Skeletal muscle tissue (tissue), 4 donors: ENCODE results near the gene TMEM47. TPM values are rescaled to one million over a fixed set of nuclear protein-coding genes. Genes with fewer than 3 reads are reported as not detected.

Source experiments
- H3K27ac ChIP-seq: one replicate; pipeline ENCODE4 v1.7.0; 2013; ENCODE audit warnings: mild to moderate bottlenecking, low read depth, low read length, inconsistent platforms
- H3K27me3 ChIP-seq, 3 donors: one replicate each; pipeline ENCODE4 v1.7.0; 2013; ENCODE audit warnings: low read length in 3 of 3; ENCODE audit not compliant: control insufficient read depth in 3 of 3, insufficient read depth in 3 of 3
- H3K36me3 ChIP-seq, 3 donors: one replicate each; pipeline ENCODE4 v1.7.0; 2013; ENCODE audit warnings: low read length in 3 of 3; ENCODE audit not compliant: control insufficient read depth in 3 of 3, insufficient read depth in 3 of 3
- H3K4me1 ChIP-seq, 3 donors: one replicate each; pipeline ENCODE4 v1.7.0; 2013; ENCODE audit warnings: low read length in 3 of 3, mild to moderate bottlenecking in 3 of 3; ENCODE audit not compliant: control insufficient read depth in 3 of 3, insufficient read depth in 3 of 3
- H3K4me3 ChIP-seq, 3 donors: one replicate each; pipeline ENCODE4 v1.7.0; 2013; ENCODE audit warnings: low read length in 3 of 3
- H3K9ac ChIP-seq, 3 donors: one replicate each; pipeline ENCODE4 v1.7.0; 2013; ENCODE audit warnings: low read length in 3 of 3, mild to moderate bottlenecking in 3 of 3, moderate library complexity in 2 of 3, low read depth in 1 of 3
- H3K9me3 ChIP-seq, 3 donors: one replicate each; pipeline ENCODE4 v1.7.0; 2013; ENCODE audit warnings: low read length in 3 of 3; ENCODE audit not compliant: control insufficient read depth in 3 of 3
- total RNA-seq: library from RNA; depleted of rRNA; stranded (reverse); fragments of >200 nt; gene quantifications from one replicate; pipeline ENCODE4 v1.2.3, GENCODE V29; 2014
- donor health status: Osteomylitis.

Gene TMEM47
- total RNA-seq: 54.8 TPM

DNA sequence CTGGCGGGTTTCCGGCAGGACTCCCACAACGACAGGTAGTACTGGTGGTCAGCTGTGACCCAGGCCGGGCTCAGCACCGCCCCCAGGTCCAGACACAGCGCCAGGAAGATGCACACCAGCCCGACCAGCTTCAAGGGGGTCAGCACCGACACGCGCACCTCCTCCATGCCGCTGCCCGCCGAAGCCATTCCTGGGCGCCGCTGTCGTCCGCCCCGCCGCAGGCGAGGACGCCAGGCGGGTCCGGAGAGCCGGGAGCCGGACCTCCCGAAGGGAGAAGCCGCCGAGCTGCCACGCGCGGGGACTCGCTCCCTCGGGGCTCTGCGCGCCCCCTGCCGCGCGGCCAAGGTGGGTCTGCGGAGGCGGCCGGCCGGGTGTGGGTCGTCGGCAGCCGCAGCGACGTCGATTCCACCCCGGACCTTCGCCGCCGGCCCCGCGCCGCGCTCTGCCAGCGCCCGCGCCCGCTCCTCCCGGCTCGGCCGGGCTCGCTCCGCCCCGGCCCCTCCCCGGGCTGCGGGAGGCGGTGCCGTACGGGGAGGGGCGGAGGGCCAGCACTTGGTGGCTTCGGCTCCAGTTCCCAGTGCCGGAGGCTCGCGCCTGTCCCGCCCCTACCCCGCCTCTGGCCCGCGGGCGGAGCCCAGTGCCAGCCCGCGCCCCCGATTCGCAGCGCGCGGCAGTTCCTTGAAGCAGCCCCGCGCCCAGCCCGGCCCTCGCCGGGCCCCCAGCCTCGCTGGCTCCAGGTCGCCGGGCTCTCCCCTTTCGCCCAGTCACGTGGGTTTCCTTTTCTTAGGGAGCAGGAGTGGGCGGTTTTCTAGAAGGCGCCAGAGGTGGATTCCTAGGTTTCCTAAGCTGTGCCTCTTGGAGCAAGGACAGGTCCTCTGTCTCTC lies at the start of gene TMEM47:
TSS of gene TMEM47 (minus strand) at position 444 of the 884 bp plus-strand sequence. CDS start at position 188, 256 bp downstream.
- H3K4me3 ChIP-seq: peak within 1 kb of the TSS; percentile 76 to 80 (median 77)
- peaks cover 0 to 6% (median 0%) of the 10 kb centered on the region in 3 donors for H3K4me1 ChIP-seq
- H3K9me3 ChIP-seq: no peaks in the 10 kb centered on the region
- H3K27ac ChIP-seq: peak within 1 kb of the TSS; percentile 74
- no peaks in the 10 kb centered on the region for H3K27me3 ChIP-seq
- no peaks in the 10 kb centered on the region for H3K36me3 ChIP-seq
- peak within 1 kb of the TSS; percentile 72 to 79 (median 75) for H3K9ac ChIP-seq

DNA sequence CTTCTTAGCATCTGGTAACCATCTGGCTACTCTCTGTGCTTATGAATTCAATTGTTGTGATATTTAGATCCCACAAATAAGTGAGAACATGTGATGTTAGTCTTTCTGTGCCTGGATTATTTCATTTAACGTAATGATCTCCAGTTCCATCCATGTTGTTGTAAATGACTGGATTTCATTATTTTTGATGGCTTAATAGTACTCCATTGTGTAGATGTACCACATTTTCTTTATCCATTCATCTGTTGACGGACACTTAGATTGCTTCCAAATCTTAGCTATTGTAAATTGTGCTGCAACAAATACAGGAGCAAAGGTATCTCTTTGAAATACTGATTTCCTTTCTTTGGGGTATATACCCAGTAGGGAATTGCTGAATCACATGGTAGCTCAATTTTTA lies 30.0 kb upstream of the TMEM47 start:
- Histone ChIP-seq H3K9ac (no peak overlapping the region), H3K36me3 (no peaks in the 10 kb centered on the region), H3K9me3 (peaks cover 0 to 2% (median 0%) of the 10 kb centered on the region in 3 donors), H3K4me1 (no peaks in the 10 kb centered on the region), H3K27me3 (no peaks in the 10 kb centered on the region), H3K4me3 (no peak overlapping the region), H3K27ac (no peak overlapping the region)

DNA sequence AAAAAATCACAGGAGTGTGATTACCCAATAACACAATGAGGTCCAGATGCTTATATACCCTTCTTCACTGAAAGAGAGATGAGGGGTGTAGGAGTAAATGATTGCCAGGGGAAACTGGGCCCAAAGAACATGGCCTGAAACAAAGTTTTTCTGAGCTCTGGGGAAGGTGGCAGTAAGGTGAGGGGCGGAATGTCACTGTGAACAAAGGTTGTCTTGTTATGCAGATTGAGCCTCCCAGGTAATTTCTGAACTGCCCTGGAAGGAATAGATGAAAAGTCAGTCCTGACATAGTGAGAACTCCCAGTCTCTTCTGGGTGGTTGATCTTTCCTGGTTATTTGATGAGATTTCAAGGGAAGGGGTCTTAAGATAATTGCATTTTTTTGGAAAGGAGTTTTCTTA lies 2.5 kb upstream of the TMEM47 start:
- Histone ChIP-seq H3K9ac (no peak overlapping the region), H3K4me3 (no peak overlapping the region), H3K4me1 (no peaks in the 10 kb centered on the region), H3K27ac (no peak overlapping the region), H3K9me3 (no peaks in the 10 kb centered on the region), H3K27me3 (no peaks in the 10 kb centered on the region), H3K36me3 (no peaks in the 10 kb centered on the region)

DNA sequence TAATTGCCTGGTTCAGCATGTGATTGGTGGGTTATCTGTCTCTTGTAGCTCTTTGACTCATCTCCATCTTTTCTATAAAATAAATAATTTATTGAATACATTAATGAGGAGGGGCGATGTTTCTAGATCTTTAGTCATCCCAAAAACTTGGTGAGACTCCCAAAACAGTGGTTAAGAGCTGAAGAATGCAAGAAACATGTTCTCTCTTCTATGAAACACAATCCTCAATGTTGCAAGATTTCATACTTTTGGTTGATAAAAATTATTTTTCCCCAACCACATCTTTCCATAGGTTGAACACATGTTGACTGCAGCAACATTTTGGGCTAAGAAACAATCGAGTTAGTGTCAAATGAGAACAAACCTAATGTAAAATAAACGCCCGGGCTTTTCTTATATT lies 1.2 kb upstream of the TMEM47 start:
- Histone ChIP-seq H3K36me3 (no peaks in the 10 kb centered on the region), H3K27me3 (no peaks in the 10 kb centered on the region), H3K9ac (no peak overlapping the region), H3K4me3 (no peak overlapping the region), H3K4me1 (no peaks in the 10 kb centered on the region), H3K9me3 (no peaks in the 10 kb centered on the region), H3K27ac (no peak overlapping the region)

DNA sequence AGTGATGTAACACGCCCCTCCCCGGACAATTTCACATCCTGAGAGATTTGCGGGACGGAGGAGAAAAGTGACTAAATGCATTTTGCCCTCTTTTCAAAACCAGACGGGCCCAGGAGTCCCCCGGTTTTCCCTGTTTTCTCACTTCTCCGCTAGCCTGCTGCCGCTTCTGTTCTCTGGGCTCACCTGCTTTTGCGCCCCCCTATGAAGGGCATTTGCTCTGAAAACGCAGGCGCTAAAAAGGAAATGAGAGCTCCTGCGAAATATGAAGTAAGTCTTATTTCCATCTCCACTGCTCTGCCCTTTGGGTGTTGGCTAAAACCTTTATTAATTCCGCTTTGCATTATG lies 613 bp upstream of the TMEM47 start:
- Histone ChIP-seq H3K9me3 (no peaks in the 10 kb centered on the region), H3K9ac (peak overlapping the region; percentile 51 to 79 (median 60)), H3K4me3 (peak overlapping the region; percentile 50 to 67 (median 63)), H3K36me3 (no peaks in the 10 kb centered on the region), H3K27ac (peak overlapping the region; percentile 74), H3K4me1 (peaks cover 0 to 3% (median 0%) of the 10 kb centered on the region in 3 donors), H3K27me3 (no peaks in the 10 kb centered on the region)

DNA sequence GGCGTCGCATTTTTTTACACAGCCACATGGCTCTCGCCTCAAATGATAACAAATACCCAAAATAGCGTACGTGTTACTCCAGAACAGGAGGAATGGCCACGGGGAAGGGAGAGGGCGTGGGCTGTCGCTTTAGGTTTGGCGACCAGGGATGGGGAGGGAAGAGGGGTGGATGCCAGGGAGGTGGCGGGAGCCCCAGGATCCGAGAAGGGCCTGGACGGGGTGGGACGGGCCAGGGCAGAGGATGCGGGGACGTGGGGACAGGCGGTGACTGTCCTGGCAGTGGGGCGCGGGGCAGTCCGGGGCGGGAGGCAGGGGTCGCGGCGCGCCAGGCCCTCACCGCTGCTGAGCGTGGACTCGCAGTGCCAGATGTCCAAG lies 631 bp downstream of the TMEM47 start:
- Histone ChIP-seq H3K4me3 (peak overlapping the region; percentile 76 to 80 (median 77)), H3K9ac (peak overlapping the region; percentile 72 to 79 (median 75)), H3K4me1 (peaks cover 0 to 8% (median 2%) of the 10 kb centered on the region in 3 donors), H3K9me3 (no peaks in the 10 kb centered on the region), H3K36me3 (no peaks in the 10 kb centered on the region), H3K27me3 (no peaks in the 10 kb centered on the region), H3K27ac (peak overlapping the region; percentile 74)

DNA sequence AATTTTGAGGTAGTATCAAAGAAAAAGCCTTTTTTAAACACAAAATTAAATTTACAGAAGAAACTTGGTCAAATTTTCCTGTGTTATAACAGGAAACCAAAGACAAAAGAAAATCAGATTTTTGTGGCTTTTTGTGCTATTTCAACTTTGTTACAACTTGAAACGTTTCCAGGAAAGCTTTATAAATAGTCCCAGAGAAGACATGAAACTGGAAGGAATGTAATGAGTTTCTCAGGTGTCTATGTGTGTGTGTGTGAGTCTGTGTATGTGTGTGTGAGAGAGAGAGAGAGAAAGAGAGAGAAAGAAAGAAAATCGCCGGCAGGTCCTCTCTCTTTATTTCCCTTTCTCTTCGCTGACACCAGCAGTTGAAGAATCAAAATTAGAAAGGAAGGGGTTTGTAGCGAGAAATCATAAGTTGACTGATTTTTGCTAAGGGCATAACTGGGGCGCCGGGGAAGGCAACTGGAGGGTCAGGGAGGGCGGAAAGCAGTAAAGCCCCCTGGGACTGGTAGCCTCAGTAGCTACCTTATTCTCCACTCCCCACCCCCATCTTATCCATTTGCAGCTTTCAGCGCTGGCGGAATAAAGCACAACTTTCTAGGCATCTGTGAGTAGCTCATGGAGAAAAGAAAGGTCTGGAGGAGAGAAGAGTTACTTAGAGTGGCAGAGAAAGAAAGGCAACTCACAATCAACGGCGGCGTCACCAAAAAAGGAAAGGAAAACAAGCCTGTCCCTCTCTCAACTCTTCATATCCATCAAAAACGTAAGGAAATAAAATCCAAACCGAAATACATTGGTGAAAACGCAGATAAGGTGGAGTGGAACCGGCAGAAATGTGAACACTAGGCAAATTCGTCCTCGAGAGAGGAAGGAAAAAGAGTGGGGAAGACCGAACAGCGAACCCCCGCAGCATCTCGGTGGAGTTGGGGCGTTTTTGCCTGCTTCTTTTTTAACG lies 1.3 kb downstream of the TMEM47 start:
- H3K9ac ChIP-seq: peak overlapping the region; percentile 72 to 79 (median 75)
- H3K36me3 ChIP-seq: no peaks in the 10 kb centered on the region
- H3K9me3 ChIP-seq: no peaks in the 10 kb centered on the region
- peak overlapping the region; percentile 74 for H3K27ac ChIP-seq
- peak overlapping the region; percentile 76 to 80 (median 77) for H3K4me3 ChIP-seq
- H3K27me3 ChIP-seq: no peaks in the 10 kb centered on the region
- peaks cover 4 to 11% (median 6%) of the 10 kb centered on the region in 3 donors for H3K4me1 ChIP-seq

DNA sequence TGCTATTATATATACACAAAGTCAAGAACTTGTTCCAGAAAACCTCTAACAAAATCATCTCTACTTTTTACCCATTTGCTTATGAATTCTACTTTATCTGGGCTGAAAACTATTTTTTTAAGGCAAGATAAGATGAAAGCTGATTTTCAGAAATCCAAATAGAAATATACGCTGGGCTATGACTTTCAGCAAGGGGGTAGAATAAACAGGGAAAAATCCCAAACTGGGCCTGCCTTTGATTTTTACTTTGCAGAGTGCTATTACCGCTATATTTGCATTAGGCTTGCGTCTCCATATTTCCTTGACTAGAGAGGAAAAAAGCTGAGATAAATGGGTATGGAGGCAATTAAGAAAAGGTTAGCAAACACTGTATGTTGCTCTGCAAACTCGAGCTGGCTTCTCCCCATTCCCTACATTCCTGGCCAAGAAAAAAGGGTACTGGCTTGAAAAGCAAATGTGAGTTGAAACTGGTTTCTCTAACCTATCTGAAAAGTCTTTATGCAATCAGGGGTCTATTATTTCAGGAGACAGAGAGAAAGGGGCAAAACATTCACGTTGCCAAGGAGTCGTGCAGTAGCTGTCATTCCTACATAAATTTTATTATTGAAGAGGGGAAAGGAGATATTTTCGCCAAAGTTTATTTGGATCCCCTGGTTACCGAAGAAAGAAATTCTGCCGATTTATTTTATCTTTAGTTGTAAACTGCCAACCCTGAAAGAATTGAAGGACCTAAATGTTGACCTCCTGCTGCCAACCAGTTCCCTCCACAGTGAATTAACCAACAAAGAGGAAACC lies 2.2 kb downstream of the TMEM47 start:
- H3K27me3 ChIP-seq: no peaks in the 10 kb centered on the region
- H3K4me3 ChIP-seq: peak overlapping the region; percentile 64 to 80 (median 77)
- H3K27ac ChIP-seq: peak overlapping the region; percentile 74
- H3K9ac ChIP-seq: peak overlapping the region; percentile 72 to 79 (median 75)
- no peaks in the 10 kb centered on the region for H3K36me3 ChIP-seq
- H3K4me1 ChIP-seq: peaks cover 4 to 11% (median 6%) of the 10 kb centered on the region in 3 donors
- no peaks in the 10 kb centered on the region for H3K9me3 ChIP-seq

DNA sequence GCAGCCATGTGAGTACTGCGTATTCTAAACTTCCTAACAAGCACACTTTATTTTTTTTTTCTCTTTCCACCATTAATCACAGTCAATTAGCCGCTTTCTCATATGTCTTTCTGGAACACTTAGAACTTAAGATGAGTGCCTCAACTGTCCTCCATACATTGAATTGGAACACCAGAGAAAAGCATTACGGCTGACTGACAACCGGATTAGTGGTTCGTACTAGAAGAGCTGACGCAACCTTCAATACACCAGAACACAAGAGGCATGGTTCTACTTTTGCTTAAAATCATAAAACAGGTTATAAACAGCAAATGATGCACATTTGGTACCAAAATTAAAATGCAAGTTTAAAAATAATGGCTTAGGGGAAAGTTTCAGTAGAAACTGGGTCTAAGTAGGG lies 3.3 kb downstream of the TMEM47 start:
- H3K36me3 ChIP-seq: no peaks in the 10 kb centered on the region
- H3K9me3 ChIP-seq: no peaks in the 10 kb centered on the region
- H3K4me3 ChIP-seq: peak overlapping the region; percentile 47 to 80 (median 64)
- H3K9ac ChIP-seq: peak overlapping the region; percentile 57 to 79 (median 75)
- H3K27ac ChIP-seq: peak overlapping the region; percentile 74
- H3K4me1 ChIP-seq: peaks cover 4 to 11% (median 6%) of the 10 kb centered on the region in 3 donors
- H3K27me3 ChIP-seq: no peaks in the 10 kb centered on the region
